HepG2 (cell line): ENCODE measurements around the gene SERPINA3. TPM values are rescaled to one million over a fixed set of nuclear protein-coding genes. Genes with fewer than 3 reads are reported as not detected.

Experiments
- ARHGAP35 ChIP-seq: sonication (generic); formaldehyde crosslinking; IDR thresholded peaks from 2 replicates; pipeline ENCODE4 v1.9.0; 2022; ENCODE audit warnings: mild to moderate bottlenecking, inconsistent platforms, moderate library complexity, missing genetic modification reagents, borderline replicate concordance
- CBX5 ChIP-seq: sonication (generic); formaldehyde crosslinking; IDR thresholded peaks from 2 replicates; pipeline ENCODE4 v1.4.0; 2020; ENCODE audit warnings: missing genetic modification reagents, borderline replicate concordance
- DMAP1 ChIP-seq: IDR thresholded peaks from 2 replicates; pipeline ENCODE4 v1.6.1; 2016
- EP300 ChIP-seq, 3 experiments: sonication (generic) in 1 of 3; formaldehyde crosslinking in 1 of 3; IDR thresholded peaks; 2 replicates each; pipeline versions ENCODE4 v1.5.1 to v1.6.1; 2011 to 2020; ENCODE audit warnings: low read depth in 2 of 3, low read length in 2 of 3, borderline replicate concordance in 1 of 3, improper control_type of control experiment in 1 of 3, mild to moderate bottlenecking in 1 of 3, missing genetic modification reagents in 1 of 3, moderate library complexity in 1 of 3
- FOXJ3 ChIP-seq: sonication (generic); formaldehyde crosslinking; IDR thresholded peaks from 2 replicates; pipeline ENCODE4 v1.4.0; 2020; ENCODE audit warnings: missing genetic modification reagents, mild to moderate bottlenecking, borderline replicate concordance
- KAT2B ChIP-seq: fragments of 150-350 bp; IDR thresholded peaks from 2 replicates; pipeline ENCODE4 v1.6.1; 2014; ENCODE audit warnings: low read depth, low read length, borderline replicate concordance
- KMT2A ChIP-seq: sonication (generic); formaldehyde crosslinking; IDR thresholded peaks from 2 replicates; pipeline ENCODE4 v1.4.0; 2020; ENCODE audit warnings: missing genetic modification reagents
- KMT2B ChIP-seq: IDR thresholded peaks from 2 replicates; pipeline ENCODE4 v1.6.1; 2016; ENCODE audit warnings: missing genetic modification reagents, missing compliant biosample characterization
- MED13 ChIP-seq: sonication (generic); formaldehyde crosslinking; IDR thresholded peaks from 2 replicates; pipeline ENCODE4 v1.5.0; 2020; ENCODE audit warnings: missing genetic modification reagents
- MED8 ChIP-seq: sonication (generic); formaldehyde crosslinking; IDR thresholded peaks from 2 replicates; pipeline ENCODE4 v1.8.1; 2023; ENCODE audit warnings: mild to moderate bottlenecking, missing genetic modification reagents; ENCODE audit not compliant: insufficient replicate concordance
- NCOA2 ChIP-seq: sonication (generic); formaldehyde crosslinking; IDR thresholded peaks from 2 replicates; pipeline ENCODE4 v1.8.0; 2022; ENCODE audit warnings: inconsistent platforms
- POLR2AphosphoS5 ChIP-seq: IDR thresholded peaks from 2 replicates; pipeline ENCODE4 v1.6.1; 2012; ENCODE audit warnings: low read depth, low read length
- SIN3A ChIP-seq: IDR thresholded peaks from 2 replicates; pipeline ENCODE4 v1.6.1; 2011; ENCODE audit warnings: low read depth, mild to moderate bottlenecking, control low read depth, low read length, borderline replicate concordance
- SOX5 ChIP-seq: IDR thresholded peaks from 2 replicates; pipeline ENCODE4 v1.6.1; 2016; ENCODE audit warnings: borderline replicate concordance
- TGIF2 ChIP-seq: IDR thresholded peaks from 2 replicates; pipeline ENCODE4 v1.6.1; 2016; ENCODE audit warnings: control low read depth, missing compliant biosample characterization
- ZNF143 ChIP-seq: sonication (generic); formaldehyde crosslinking; IDR thresholded peaks from 2 replicates; pipeline ENCODE4 v1.4.0; 2020; ENCODE audit warnings: missing genetic modification reagents
- ZNF280D ChIP-seq: sonication (generic); formaldehyde crosslinking; IDR thresholded peaks from 2 replicates; pipeline ENCODE4 v1.5.1; 2020; ENCODE audit warnings: mild to moderate bottlenecking, missing genetic modification reagents
- ZNF570 ChIP-seq: sonication (generic); formaldehyde crosslinking; IDR thresholded peaks from 2 replicates; pipeline ENCODE4 v1.4.0; 2020; ENCODE audit warnings: mild to moderate bottlenecking, missing genetic modification reagents, borderline replicate concordance
- ZNF572 ChIP-seq: sonication (generic); formaldehyde crosslinking; IDR thresholded peaks from 2 replicates; pipeline ENCODE4 v1.5.1; 2020; ENCODE audit warnings: mild to moderate bottlenecking, missing genetic modification reagents
- ZNF605 ChIP-seq: sonication (generic); formaldehyde crosslinking; IDR thresholded peaks from 2 replicates; pipeline ENCODE4 v1.8.0; 2022; ENCODE audit warnings: mild to moderate bottlenecking, missing genetic modification reagents
- polyA plus RNA-seq, 8 experiments: library from polyadenylated mRNA; depleted of rRNA in 3 of 8; stranded (reverse) in 7 of 8; unstranded in 1 of 8; fragments of >200 nt; fragmentation: Illumina TruSeq in 4 of 8; extraction: Trizol in 4 of 8; gene quantifications; 2 replicates each; pipeline versions ENCODE4 v1.2.1 to v1.2.3, GENCODE V29; 2011 to 2016; ENCODE audit warnings: low read depth in 4 of 8, missing spikeins in 1 of 8, mixed read lengths in 1 of 8; ENCODE audit not compliant: insufficient read depth in 1 of 8
- total RNA-seq, 5 experiments: library from RNA; depleted of rRNA; stranded (reverse); fragments of >200 nt; fragmentation: Illumina TruSeq; extraction: Trizol; gene quantifications; 2 replicates each; pipeline ENCODE4 v1.2.3, GENCODE V29; 2016; ENCODE audit warnings: low read depth in 1 of 5
- TF ChIP-seq, protein P1 (sequence below): sonication (generic); IDR thresholded peaks from 2 replicates; pipeline ENCODE4 v1.6.1; 2016; ENCODE audit warnings: low read depth, borderline replicate concordance
- TF ChIP-seq, protein P2 (sequence below): sonication (generic); formaldehyde crosslinking; IDR thresholded peaks from 2 replicates; pipeline ENCODE4 v1.4.0; 2020; ENCODE audit warnings: low read depth, mild to moderate bottlenecking, missing genetic modification reagents
- TF ChIP-seq, protein P3 (sequence below): IDR thresholded peaks from 2 replicates; pipeline ENCODE4 v1.6.1; 2012; ENCODE audit warnings: low read depth, low read length, improper control_type of control experiment

Gene SERPINA3
- total and polyA plus RNA-seq, 2 of the 13 experiments (the other 11 are each of a cell fraction or from before 2014, with no cell fraction given), result 825 to 2,200 TPM

DNA sequence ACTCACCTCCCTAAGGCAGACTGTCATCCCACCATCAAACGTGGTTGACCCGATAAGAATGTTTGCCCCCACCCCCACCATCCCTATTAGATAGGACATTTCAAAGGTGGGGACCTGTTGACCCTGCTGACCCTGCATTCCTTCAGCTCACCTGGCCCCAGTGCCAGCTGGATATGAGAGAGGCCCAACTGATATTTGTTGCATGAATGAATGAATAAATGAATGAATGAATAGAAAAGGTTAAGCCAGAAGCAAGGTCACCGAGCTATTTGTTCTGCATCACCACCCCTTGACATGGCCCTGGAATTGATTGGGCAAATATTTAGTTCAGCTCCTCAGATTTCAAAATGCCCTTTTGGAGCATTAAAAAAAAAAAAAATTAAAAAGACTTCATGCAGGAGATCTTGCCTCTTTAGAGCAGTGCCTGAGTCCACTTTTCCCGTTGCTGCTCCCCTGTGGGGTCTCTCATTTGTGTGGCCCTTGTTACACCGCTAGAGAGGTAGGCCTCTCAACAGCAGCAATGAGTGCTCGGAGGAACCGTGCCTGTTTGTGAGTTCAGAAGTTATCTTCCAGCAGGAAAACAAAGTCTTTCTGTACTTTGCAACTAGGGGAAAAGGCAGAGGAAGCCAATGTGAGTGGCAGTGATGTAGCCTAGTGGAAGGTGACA, 39.4 kb upstream of the SERPINA3 start (continued):
- TF ChIP-seq ZNF280D (CRISPR knock-in tag) (peak; percentile 45; the same call in 1 of the 2 replicates), EP300 (IDR thresholded peaks at IDR 0.05; ENCODE audit: low read depth in 2 of 2, low read length in 2 of 2) (peak in 1 of 2 experiments; percentile 92; a peak in 3 of 4 replicates), EP300 (CRISPR knock-in tag; IDR thresholded peaks at IDR 0.05; ENCODE audit: borderline replicate concordance) (peak; percentile 61; the same call in 1 of the 2 replicates), ZNF572 (CRISPR knock-in tag) (no peak), SOX5 (CRISPR knock-in tag) (peak; percentile 49; the same call in 1 of the 2 replicates), MED8 (CRISPR knock-in tag) (peak; percentile 93), KAT2B (peak; percentile 3; the same call in 1 of the 2 replicates), ZNF605 (CRISPR knock-in tag) (no peak), KMT2A (CRISPR knock-in tag) (no peak), NCOA2 (CRISPR knock-in tag) (peak; percentile 96), POLR2AphosphoS5 (0 out of 2 replicates have a peak, but pooled peaks have one; percentile 11), DMAP1 (CRISPR knock-in tag) (peak; percentile 17; the same call in 1 of the 2 replicates), FOXJ3 (CRISPR knock-in tag) (peak; percentile 85; the same call in 1 of the 2 replicates), CBX5 (CRISPR knock-in tag) (no peak), ARHGAP35 (CRISPR knock-in tag) (no peak), ZNF143 (CRISPR knock-in tag) (peak; percentile 41; the same call in 1 of the 2 replicates), TGIF2 (CRISPR knock-in tag) (peak; percentile 36; the same call in 1 of the 2 replicates), MED13 (peak; percentile 82), SIN3A (no peak), KMT2B (CRISPR knock-in tag) (0 out of 2 replicates have a peak, but pooled peaks have one; percentile 33), ZNF570 (no peak; the same call in 1 of the 2 replicates)
- TF ChIP-seq, protein P1, sequence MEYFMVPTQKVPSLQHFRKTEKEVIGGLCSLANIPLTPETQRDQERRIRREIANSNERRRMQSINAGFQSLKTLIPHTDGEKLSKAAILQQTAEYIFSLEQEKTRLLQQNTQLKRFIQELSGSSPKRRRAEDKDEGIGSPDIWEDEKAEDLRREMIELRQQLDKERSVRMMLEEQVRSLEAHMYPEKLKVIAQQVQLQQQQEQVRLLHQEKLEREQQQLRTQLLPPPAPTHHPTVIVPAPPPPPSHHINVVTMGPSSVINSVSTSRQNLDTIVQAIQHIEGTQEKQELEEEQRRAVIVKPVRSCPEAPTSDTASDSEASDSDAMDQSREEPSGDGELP, result peak; percentile 93
- TF ChIP-seq, protein P2, sequence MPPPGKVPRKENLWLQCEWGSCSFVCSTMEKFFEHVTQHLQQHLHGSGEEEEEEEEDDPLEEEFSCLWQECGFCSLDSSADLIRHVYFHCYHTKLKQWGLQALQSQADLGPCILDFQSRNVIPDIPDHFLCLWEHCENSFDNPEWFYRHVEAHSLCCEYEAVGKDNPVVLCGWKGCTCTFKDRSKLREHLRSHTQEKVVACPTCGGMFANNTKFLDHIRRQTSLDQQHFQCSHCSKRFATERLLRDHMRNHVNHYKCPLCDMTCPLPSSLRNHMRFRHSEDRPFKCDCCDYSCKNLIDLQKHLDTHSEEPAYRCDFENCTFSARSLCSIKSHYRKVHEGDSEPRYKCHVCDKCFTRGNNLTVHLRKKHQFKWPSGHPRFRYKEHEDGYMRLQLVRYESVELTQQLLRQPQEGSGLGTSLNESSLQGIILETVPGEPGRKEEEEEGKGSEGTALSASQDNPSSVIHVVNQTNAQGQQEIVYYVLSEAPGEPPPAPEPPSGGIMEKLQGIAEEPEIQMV (CRISPR knock-in tag), result no peak
- TF ChIP-seq, protein P3, sequence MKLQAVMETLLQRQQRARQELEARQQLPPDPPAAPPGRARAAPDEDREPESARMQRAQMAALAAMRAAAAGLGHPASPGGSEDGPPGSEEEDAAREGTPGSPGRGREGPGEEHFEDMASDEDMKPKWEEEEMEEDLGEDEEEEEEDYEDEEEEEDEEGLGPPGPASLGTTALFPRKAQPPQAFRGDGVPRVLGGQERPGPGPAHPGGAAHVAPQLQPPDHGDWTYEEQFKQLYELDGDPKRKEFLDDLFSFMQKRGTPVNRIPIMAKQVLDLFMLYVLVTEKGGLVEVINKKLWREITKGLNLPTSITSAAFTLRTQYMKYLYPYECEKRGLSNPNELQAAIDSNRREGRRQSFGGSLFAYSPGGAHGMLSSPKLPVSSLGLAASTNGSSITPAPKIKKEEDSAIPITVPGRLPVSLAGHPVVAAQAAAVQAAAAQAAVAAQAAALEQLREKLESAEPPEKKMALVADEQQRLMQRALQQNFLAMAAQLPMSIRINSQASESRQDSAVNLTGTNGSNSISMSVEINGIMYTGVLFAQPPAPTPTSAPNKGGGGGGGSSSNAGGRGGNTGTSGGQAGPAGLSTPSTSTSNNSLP, result peak; percentile 80
